ENCODE results near the gene ZBTB40. TPM values are rescaled to one million over a fixed set of nuclear protein-coding genes. Genes with fewer than 3 reads are reported as not detected.
A peak's percentile ranks its signal among the peaks of the same experiment; 100 is the strongest.

The ZBTB40 gene
- total and polyA plus RNA-seq, 2 of the 13 experiments (the other 11 are each of a cell fraction or from before 2014, with no cell fraction given), result 8.8 to 16.5 TPM

GRCh38 chr1:22451702-22452480, at the start of gene ZBTB40 (continued):
- TF ChIP-seq, protein P1, sequence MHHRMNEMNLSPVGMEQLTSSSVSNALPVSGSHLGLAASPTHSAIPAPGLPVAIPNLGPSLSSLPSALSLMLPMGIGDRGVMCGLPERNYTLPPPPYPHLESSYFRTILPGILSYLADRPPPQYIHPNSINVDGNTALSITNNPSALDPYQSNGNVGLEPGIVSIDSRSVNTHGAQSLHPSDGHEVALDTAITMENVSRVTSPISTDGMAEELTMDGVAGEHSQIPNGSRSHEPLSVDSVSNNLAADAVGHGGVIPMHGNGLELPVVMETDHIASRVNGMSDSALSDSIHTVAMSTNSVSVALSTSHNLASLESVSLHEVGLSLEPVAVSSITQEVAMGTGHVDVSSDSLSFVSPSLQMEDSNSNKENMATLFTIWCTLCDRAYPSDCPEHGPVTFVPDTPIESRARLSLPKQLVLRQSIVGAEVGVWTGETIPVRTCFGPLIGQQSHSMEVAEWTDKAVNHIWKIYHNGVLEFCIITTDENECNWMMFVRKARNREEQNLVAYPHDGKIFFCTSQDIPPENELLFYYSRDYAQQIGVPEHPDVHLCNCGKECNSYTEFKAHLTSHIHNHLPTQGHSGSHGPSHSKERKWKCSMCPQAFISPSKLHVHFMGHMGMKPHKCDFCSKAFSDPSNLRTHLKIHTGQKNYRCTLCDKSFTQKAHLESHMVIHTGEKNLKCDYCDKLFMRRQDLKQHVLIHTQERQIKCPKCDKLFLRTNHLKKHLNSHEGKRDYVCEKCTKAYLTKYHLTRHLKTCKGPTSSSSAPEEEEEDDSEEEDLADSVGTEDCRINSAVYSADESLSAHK (CRISPR knock-in tag; IDR thresholded peaks at IDR 0.05; ENCODE audit: borderline replicate concordance), result peak; percentile 37; the same call in 1 of the 2 replicates
- TF ChIP-seq GATAD1 (CRISPR knock-in tag; IDR thresholded peaks at IDR 0.05) (peak; percentile 90), THAP9 (CRISPR knock-in tag; IDR thresholded peaks at IDR 0.05; ENCODE audit: borderline replicate concordance) (peak; percentile 98), ZNF652 (CRISPR knock-in tag; IDR thresholded peaks at IDR 0.05; ENCODE audit: borderline replicate concordance, low read depth) (peak; percentile 35), ZBTB39 (CRISPR knock-in tag; IDR thresholded peaks at IDR 0.05) (peak; percentile 10; the same call in 1 of the 2 replicates), CAMTA2 (CRISPR knock-in tag; IDR thresholded peaks at IDR 0.05; ENCODE audit: borderline replicate concordance) (no peak), ZNF839 (CRISPR knock-in tag; IDR thresholded peaks at IDR 0.05; ENCODE audit: borderline replicate concordance) (no peak), KDM2A (CRISPR knock-in tag; IDR thresholded peaks at IDR 0.05; ENCODE audit: borderline replicate concordance, low read depth) (peak; percentile 96), ZNF740 (CRISPR knock-in tag; IDR thresholded peaks at IDR 0.05) (no peak; the same call in 1 of the 2 replicates), TCF12 (IDR thresholded peaks at IDR 0.05) (no peak), TCF12 (CRISPR knock-in tag; IDR thresholded peaks at IDR 0.05) (peak; percentile 81; the same call in 1 of the 2 replicates), ZKSCAN1 (IDR thresholded peaks at IDR 0.05; ENCODE audit: low read length) (peak; percentile 95), ATF7-NPFF (CRISPR knock-in tag; IDR thresholded peaks at IDR 0.05; ENCODE audit: low read depth) (0 out of 2 replicates have a peak, but pooled peaks have one; percentile 45), ZNF781 (CRISPR knock-in tag; IDR thresholded peaks at IDR 0.05; ENCODE audit: borderline replicate concordance, not compliant biosample characterization) (no peak), ARNT (IDR thresholded peaks at IDR 0.05) (no peak), ZBTB7B (CRISPR knock-in tag; IDR thresholded peaks at IDR 0.05) (peak; percentile 55; the same call in 1 of the 2 replicates), RFXANK (CRISPR knock-in tag; IDR thresholded peaks at IDR 0.05) (no peak), ZNF225 (CRISPR knock-in tag; IDR thresholded peaks at IDR 0.05) (no peak), ZNF501 (CRISPR knock-in tag; IDR thresholded peaks at IDR 0.05) (no peak; the same call in 1 of the 2 replicates), ZNF83 (CRISPR knock-in tag; IDR thresholded peaks at IDR 0.05; ENCODE audit: borderline replicate concordance) (no peak)
- TF ChIP-seq, protein P2, sequence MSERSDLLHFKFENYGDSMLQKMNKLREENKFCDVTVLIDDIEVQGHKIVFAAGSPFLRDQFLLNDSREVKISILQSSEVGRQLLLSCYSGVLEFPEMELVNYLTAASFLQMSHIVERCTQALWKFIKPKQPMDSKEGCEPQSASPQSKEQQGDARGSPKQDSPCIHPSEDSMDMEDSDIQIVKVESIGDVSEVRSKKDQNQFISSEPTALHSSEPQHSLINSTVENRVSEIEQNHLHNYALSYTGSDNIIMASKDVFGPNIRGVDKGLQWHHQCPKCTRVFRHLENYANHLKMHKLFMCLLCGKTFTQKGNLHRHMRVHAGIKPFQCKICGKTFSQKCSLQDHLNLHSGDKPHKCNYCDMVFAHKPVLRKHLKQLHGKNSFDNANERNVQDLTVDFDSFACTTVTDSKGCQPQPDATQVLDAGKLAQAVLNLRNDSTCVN (CRISPR knock-in tag; IDR thresholded peaks at IDR 0.05; ENCODE audit: borderline replicate concordance), result no peak

All from HepG2 (cell line).